Fibroblast of peridontal ligament (primary cell): ENCODE data around the gene LEPROT.
A peak's percentile ranks its signal among the peaks of the same experiment; 100 is the strongest.

Experiments
- DNase-seq: peaks from one replicate; pipeline ENCODE4 v3.0.0-alpha.2; 2010; ENCODE audit errors: extremely low read depth

The LEPROT gene

GRCh38 chr1:65477414-65478378 lies 57.2 kb downstream of the LEPROT start:
- peak; percentile 28 for DNase-seq

- peak; percentile 77 for DNase-seq
These were observed 58.0 kb downstream of the LEPROT start for GRCh38 chr1:65478379-65479026.

- no peak for DNase-seq
These were observed 59.2 kb downstream of the LEPROT start for GRCh38 chr1:65479554-65480204.

- no peak for DNase-seq
These were observed 60.4 kb downstream of the LEPROT start for GRCh38 chr1:65480684-65481405.

GRCh38 chr1:65483993-65484754 lies 63.7 kb downstream of the LEPROT start:
- DNase-seq = no peak
